AG09319 (cell line): ENCODE measurements around the gene STAB1.

Source experiments
- DNase-seq: peaks from one replicate; pipeline ENCODE4 v3.0.0-alpha.2; 2010; ENCODE audit warnings: low read depth; ENCODE audit errors: extremely low read depth
- TF ChIP-seq, protein P1 (sequence below): IDR thresholded peaks from 2 replicates; pipeline ENCODE4 v1.5.1; 2011; ENCODE audit warnings: low read depth, mild to moderate bottlenecking, inconsistent platforms, low read length, moderate library complexity

STAB1 gene

DNA sequence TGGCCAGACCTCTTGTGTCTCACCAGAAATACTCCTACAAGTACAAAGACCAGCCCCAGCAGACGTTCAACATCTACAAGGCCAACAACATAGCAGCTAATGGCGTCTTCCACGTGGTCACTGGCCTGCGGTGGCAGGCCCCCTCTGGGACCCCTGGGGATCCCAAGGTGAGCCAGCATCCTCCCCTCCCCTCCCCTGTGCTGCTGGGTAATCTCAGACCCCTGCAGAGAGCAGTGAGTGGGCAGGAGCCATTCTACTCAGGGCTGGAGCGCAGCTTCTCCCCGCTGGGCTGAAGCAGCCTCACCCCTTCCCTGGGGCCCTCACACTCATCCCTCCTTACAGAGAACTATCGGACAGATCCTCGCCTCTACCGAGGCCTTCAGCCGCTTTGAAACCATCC, 9.8 kb downstream of the STAB1 start:
- no peak for DNase-seq
- TF ChIP-seq, protein P1, sequence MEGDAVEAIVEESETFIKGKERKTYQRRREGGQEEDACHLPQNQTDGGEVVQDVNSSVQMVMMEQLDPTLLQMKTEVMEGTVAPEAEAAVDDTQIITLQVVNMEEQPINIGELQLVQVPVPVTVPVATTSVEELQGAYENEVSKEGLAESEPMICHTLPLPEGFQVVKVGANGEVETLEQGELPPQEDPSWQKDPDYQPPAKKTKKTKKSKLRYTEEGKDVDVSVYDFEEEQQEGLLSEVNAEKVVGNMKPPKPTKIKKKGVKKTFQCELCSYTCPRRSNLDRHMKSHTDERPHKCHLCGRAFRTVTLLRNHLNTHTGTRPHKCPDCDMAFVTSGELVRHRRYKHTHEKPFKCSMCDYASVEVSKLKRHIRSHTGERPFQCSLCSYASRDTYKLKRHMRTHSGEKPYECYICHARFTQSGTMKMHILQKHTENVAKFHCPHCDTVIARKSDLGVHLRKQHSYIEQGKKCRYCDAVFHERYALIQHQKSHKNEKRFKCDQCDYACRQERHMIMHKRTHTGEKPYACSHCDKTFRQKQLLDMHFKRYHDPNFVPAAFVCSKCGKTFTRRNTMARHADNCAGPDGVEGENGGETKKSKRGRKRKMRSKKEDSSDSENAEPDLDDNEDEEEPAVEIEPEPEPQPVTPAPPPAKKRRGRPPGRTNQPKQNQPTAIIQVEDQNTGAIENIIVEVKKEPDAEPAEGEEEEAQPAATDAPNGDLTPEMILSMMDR = no peak

DNA sequence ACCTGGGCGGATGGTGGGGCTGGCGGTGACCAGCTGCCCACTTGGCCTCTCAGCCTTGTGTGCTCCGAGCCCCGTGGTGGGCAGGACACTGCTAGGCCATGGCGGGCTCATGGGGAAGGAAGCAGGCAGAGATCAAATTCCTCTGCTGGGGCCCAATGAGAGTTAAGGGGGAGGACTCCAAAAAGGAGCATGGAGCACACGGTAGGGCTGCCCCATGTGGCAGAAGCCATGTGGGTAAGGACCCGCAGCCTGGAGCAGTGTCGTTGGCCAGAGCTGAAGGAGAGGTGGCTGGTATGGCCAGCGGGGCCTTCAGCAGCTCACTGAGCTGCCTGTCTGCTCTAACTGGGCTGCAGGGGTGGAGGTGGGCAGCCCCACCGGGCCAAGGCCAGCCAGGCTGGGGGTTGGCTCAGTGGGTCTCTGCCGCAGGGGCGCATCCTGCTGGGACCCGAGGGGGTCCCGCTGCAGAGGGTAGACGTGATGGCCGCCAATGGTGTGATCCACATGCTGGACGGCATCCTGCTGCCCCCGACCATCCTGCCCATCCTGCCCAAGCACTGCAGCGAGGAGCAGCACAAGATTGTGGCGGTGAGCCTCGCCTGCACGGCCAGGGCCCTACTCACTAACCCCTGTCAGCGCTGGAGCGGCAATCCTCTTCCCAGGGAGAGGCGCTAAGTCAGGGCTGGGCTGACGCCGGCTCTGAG, 11.3 kb downstream of the STAB1 start:
- TF ChIP-seq, protein P1 = no peak
- no peak for DNase-seq

DNA sequence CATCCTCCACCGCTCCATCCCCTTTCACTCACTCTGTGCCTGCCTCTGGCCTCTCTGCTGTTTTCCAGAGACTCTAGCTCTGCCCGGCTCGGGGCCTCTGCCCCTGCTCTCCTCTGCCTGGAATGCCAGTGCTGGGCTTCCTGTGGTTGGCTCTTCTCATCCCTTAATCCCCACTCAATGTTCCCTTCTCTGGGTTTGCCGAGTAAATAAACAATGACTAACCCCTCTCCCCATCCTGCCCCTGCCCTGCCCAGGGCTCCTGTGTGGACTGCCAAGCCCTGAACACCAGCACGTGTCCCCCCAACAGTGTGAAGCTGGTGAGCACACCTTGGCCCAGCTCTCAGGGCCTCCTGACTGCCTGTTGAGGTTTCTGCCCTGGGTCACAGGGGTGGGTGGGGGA, 12.2 kb downstream of the STAB1 start:
- TF ChIP-seq, protein P1 = no peak
- no peak for DNase-seq

DNA sequence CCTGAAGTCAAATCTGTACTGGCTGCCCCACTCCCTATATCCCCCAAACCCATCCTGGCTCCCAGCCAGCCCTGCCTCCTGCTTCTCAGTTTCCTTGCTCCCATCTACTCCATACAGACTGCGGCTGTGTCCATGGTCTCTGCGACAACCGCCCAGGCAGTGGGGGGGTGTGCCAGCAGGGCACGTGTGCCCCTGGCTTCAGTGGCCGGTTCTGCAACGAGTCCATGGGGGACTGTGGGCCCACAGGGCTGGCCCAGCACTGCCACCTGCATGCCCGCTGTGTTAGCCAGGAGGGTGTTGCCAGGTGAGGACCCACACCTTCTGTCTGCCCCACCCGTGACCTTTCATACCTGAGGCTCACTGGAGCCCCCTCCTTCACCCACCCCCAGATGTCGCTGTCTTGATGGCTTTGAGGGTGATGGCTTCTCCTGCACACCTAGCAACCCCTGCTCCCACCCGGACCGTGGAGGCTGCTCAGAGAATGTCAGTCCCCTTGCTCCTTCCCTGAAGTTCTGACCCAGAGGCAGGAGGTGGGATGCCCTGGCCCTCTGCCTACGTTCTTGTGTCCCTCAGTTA, 14.7 kb downstream of the STAB1 start:
- no peak for DNase-seq
- TF ChIP-seq, protein P1 = no peak

DNA sequence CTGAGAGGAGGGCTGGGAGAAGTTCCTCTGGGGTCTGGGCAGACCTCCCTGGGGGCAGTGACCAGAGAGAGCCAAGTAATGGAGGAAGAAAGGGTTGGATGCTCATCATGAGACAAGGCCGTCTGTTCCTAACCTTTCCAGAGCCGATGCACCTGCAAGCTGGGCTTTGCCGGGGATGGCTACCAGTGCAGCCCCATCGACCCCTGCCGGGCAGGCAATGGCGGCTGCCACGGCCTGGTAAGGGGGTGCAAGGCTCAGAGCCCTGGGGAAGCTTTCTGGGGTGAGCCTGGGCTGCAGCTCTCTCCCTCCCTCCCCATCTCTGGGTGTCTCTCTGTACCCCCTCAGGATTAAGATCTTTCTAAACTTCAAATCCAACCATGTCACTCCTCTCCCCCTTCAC, 16.4 kb downstream of the STAB1 start:
- TF ChIP-seq, protein P1 = no peak
- DNase-seq = no peak

DNA sequence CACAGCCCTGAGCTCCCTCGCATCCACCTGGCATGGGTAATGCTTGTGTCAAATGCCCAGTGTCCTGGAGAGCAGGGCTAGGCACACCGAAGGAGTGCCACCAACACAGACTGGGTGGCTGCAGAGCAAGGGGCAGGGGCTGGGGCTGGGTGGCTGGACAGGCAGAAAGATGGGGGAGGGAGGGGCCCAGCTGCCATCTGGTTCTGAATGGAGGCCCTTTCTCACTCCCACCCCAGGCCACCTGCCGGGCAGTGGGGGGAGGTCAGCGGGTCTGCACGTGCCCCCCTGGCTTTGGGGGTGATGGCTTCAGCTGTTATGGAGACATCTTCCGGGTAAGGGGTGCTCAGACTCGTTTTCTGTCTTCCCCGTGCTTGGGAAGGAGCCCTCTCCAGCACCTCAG, 17.0 kb downstream of the STAB1 start:
- no peak for DNase-seq
- TF ChIP-seq, protein P1 = no peak

DNA sequence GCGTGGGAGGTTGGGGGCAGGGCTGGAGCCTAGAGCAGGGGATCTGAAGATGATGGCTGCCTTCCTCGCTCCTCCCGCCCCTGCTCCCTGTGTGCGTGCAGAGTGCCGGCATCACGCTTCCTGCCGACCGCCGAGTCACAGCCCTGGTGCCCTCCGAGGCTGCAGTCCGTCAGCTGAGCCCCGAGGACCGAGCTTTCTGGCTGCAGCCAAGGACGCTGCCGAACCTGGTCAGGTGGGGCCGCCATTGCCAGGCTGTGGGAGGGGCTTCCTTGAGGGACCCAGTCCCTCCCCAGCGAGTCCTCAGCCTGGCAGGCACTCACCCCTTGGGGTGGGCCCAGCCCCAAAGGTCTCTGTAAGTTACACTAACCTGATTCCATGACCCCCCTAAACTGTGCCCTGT, 17.6 kb downstream of the STAB1 start:
- DNase-seq = no peak
- TF ChIP-seq, protein P1 = no peak
